ENCODE data around the gene PEX10.

- no peak for TF ChIP-seq TAF7 (optimal IDR thresholded peaks at IDR 0.05; ENCODE audit: borderline replicate concordance, low read depth, low read length)
- TF ChIP-seq GABPA (IDR thresholded peaks at IDR 0.05; ENCODE audit: borderline replicate concordance, insufficient read depth, low read length): no peak
Measured at GRCh38 chr1:2356911-2357845, 55.2 kb downstream of the PEX10 start.

Data from H1 (cell line).